Endothelial cell of umbilical vein (primary cell): ENCODE measurements around the gene SUSD2. TPM values are rescaled to one million over a fixed set of nuclear protein-coding genes. Genes with fewer than 3 reads are reported as not detected.

ENCODE experiments used
- BruUV-seq: library from RNA; stranded (reverse); fragments of 400-500 nt; replicated peaks from 2 replicates; lab custom pipeline; 2021; lab: Mats Ljungman, UMichigan
- CTCF ChIA-PET: fragments of 300-600, 350-600 bp; sonication (Branson Sonifier 250); formaldehyde crosslinking; loops from one replicate; lab custom pipeline; 2021; ENCODE audit warnings: antibody characterized with exemption, inconsistent platforms; lab: Charles Lee
- POLR2A ChIA-PET: fragments of 300-600, 350-600 bp; sonication (Branson Sonifier 250); formaldehyde crosslinking; loops from one replicate; lab custom pipeline; 2021; ENCODE audit warnings: antibody characterized with exemption, inconsistent platforms; lab: Charles Lee
- DNase-seq: peaks from one replicate; pipeline ENCODE4 v3.0.0-alpha.2; 2011; ENCODE audit warnings: low read depth, low spot score
- FAIRE-seq: peaks from 2 replicates; lab custom pipeline; 2011; peaks lifted over from hg19 to GRCh38; lab: Jason Lieb, UNC
- H2AFZ ChIP-seq: 2 replicates; pipeline ENCODE4 v1.6.0; 2012; ENCODE audit warnings: low read depth, low read length, control low read depth, inconsistent platforms
- H3K27ac ChIP-seq: 2 replicates; pipeline ENCODE4 v1.5.1; 2011; ENCODE audit warnings: low read depth, mild to moderate bottlenecking, control low read depth, low read length, moderate library complexity; ENCODE audit not compliant: insufficient read depth
- H3K27me3 ChIP-seq, 2 experiments: 2 replicates each; pipeline versions ENCODE4 v1.6.0 to v1.6.1; 2011; ENCODE audit warnings: low read length in 2 of 2, mixed read lengths in 1 of 2; ENCODE audit not compliant: control insufficient read depth in 2 of 2, insufficient read depth in 2 of 2
- H3K36me3 ChIP-seq, 2 experiments: 2 replicates in 1 of 2; 3 replicates in 1 of 2; pipeline ENCODE4 v1.5.1; 2011; ENCODE audit warnings: low read length in 2 of 2, mild to moderate bottlenecking in 1 of 2, moderate library complexity in 1 of 2; ENCODE audit not compliant: control insufficient read depth in 2 of 2, insufficient read depth in 2 of 2; ENCODE audit errors: extremely low read depth in 1 of 2
- H3K4me1 ChIP-seq: 3 replicates; pipeline ENCODE4 v1.5.1; 2011; ENCODE audit warnings: mild to moderate bottlenecking, low read length; ENCODE audit not compliant: control insufficient read depth, insufficient read depth; ENCODE audit errors: extremely low read depth
- H3K4me2 ChIP-seq: 2 replicates; pipeline ENCODE4 v1.6.1; 2011; ENCODE audit warnings: low read length, control low read depth, mixed read lengths; ENCODE audit not compliant: insufficient read depth
- H3K4me3 ChIP-seq, 3 experiments: fragments of 200-600 bp in 1 of 3; sonication (generic), shearing (Covaris generic) in 1 of 3; replicated peaks in 1 of 3; 2 replicates each; pipeline ENCODE4 v1.5.1; 2011 to 2016; ENCODE audit warnings: control low read depth in 3 of 3, low read length in 3 of 3, mild to moderate bottlenecking in 2 of 3, inconsistent platforms in 1 of 3, low read depth in 1 of 3, moderate library complexity in 1 of 3; ENCODE audit not compliant: insufficient read depth in 1 of 3
- H3K79me2 ChIP-seq: 2 replicates; pipeline ENCODE4 v1.6.0; 2012; ENCODE audit warnings: low read length, inconsistent platforms; ENCODE audit not compliant: control insufficient read depth, insufficient read depth
- H3K9ac ChIP-seq: replicated peaks from 2 replicates; pipeline ENCODE3; 2011; ENCODE audit warnings: low read length, control low read depth; ENCODE audit not compliant: insufficient read depth; ENCODE audit errors: extremely low read depth
- H3K9me1 ChIP-seq: replicated peaks from 3 replicates; pipeline ENCODE4 v1.6.0; 2011; ENCODE audit warnings: mild to moderate bottlenecking, low read length; ENCODE audit not compliant: control insufficient read depth, insufficient read depth; ENCODE audit errors: extremely low read depth
- H3K9me3 ChIP-seq: replicated peaks from 2 replicates; pipeline ENCODE4 v1.5.1; 2012; ENCODE audit warnings: low read length, inconsistent platforms; ENCODE audit not compliant: control insufficient read depth, insufficient read depth
- H4K20me1 ChIP-seq: replicated peaks from 2 replicates; pipeline ENCODE3; 2011; ENCODE audit warnings: mild to moderate bottlenecking, low read length; ENCODE audit not compliant: control insufficient read depth, insufficient read depth; ENCODE audit errors: extremely low read depth
- CTCF ChIP-seq, 2 donors: IDR thresholded peaks; 1 replicate in 1 of 2; 2 replicates in 1 of 2; pipeline ENCODE4 v1.5.1; 2011; ENCODE audit warnings: low read length in 2 of 2, mild to moderate bottlenecking in 2 of 2, moderate library complexity in 2 of 2, control low read depth in 1 of 2, inconsistent platforms in 1 of 2, low read depth in 1 of 2; ENCODE audit not compliant: insufficient read depth in 1 of 2; ENCODE audit errors: extremely low read depth in 1 of 2
- EZH2 ChIP-seq: IDR thresholded peaks from 2 replicates; pipeline ENCODE4 v1.6.1; 2012; ENCODE audit warnings: borderline replicate concordance, low read depth, mild to moderate bottlenecking, moderate library complexity, low read length, inconsistent platforms; ENCODE audit not compliant: severe bottlenecking
- FOS ChIP-seq: IDR thresholded peaks from 2 replicates; pipeline ENCODE4 v1.6.1; 2011; ENCODE audit warnings: mild to moderate bottlenecking, low read length, moderate library complexity, borderline replicate concordance; ENCODE audit not compliant: insufficient read depth
- GATA2 ChIP-seq: IDR thresholded peaks from 2 replicates; pipeline ENCODE4 v1.7.0; 2011; ENCODE audit warnings: low read depth, mild to moderate bottlenecking, moderate library complexity, mixed read lengths, low read length; ENCODE audit not compliant: insufficient read length, insufficient read depth
- JUN ChIP-seq: IDR thresholded peaks from 2 replicates; pipeline ENCODE4 v1.6.1; 2011; ENCODE audit warnings: borderline replicate concordance, low read depth; ENCODE audit not compliant: insufficient read length, insufficient read depth
- MAX ChIP-seq: IDR thresholded peaks from 2 replicates; pipeline ENCODE4 v1.6.1; 2011; ENCODE audit not compliant: insufficient read depth, insufficient read length
- MYC ChIP-seq: IDR thresholded peaks from one replicate; pipeline ENCODE4 v1.6.1; 2011; ENCODE audit warnings: mild to moderate bottlenecking, low read depth, low read length
- POLR2A ChIP-seq: IDR thresholded peaks from 2 replicates; pipeline ENCODE4 v1.6.1; 2012; ENCODE audit warnings: low read depth, mild to moderate bottlenecking, control low read depth, low read length
- POLR2AphosphoS5 ChIP-seq: IDR thresholded peaks from 2 replicates; pipeline ENCODE4 v1.6.1; 2012; ENCODE audit warnings: low read depth, mild to moderate bottlenecking, control low read depth, low read length, moderate library complexity; ENCODE audit not compliant: insufficient read depth
- dilution Hi-C: fragments of 300-500 bp; cut with MboI; formaldehyde crosslinking; loops from one replicate; pipeline ENCODE4 v1.15.0; 2019; ENCODE audit warnings: low sequenced_read_pairs; ENCODE audit not compliant: extremely low pct_ligation_motif_present
- intact Hi-C: fragments of 100-400 bp; cut with micrococcal nuclease; formaldehyde crosslinking; loops from one replicate; pipeline ENCODE4 v1.10.0; 2022
- polyA plus RNA-seq, 4 experiments: library from polyadenylated mRNA; depleted of rRNA in 3 of 4; stranded (reverse) in 3 of 4; unstranded in 1 of 4; fragments of >200 nt; gene quantifications; 2 replicates each; pipeline versions ENCODE4 v1.2.1 to v1.2.3, GENCODE V29; 2011 to 2012; ENCODE audit warnings: missing spikeins in 1 of 4
- total RNA-seq: library from RNA; stranded (reverse); gene quantifications from 2 replicates; pipeline ENCODE4 v1.2.3, GENCODE V29; 2021

SUSD2 gene
- total and polyA plus RNA-seq, 2 donors (not counting 3 experiments of a cell fraction or from before 2014, with no cell fraction given): 0.26 to 0.27 TPM

DNA sequence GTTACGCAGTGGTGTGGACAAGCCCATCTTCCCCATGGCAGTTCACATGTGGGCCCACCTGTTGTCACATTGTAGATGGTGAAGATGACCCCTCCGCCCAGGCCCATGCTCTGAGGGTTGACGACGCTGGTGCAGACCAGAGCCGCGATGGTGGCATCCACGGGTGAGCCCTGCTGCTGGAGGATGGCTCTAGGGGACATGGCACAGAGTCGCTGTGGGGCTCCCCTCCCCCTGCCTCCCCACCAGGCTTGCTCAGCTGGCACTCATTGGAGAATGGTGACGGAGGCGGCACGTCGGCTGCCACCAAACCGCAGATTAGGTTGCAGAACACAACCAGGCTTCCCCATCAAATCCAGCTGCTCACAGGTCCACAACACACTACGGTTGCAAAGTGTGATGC is 52.5 kb downstream of the SUSD2 start:
- Histone ChIP-seq H2AFZ (no peak overlapping the region), H3K79me2 (peaks cover 41% of the 10 kb centered on the region), H3K27me3 (no peaks in the 10 kb centered on the region), H3K36me3 (peaks cover 0 to 3% of the 10 kb centered on the region in 2 experiments), H3K4me1 (no peaks in the 10 kb centered on the region), H3K9ac (no peak overlapping the region), H4K20me1 (no peaks in the 10 kb centered on the region), H3K9me3 (no peaks in the 10 kb centered on the region), H3K9me1 (no peaks in the 10 kb centered on the region), H3K27ac (no peak overlapping the region), H3K4me2 (no peak overlapping the region), H3K4me3 (no peak overlapping the region)
- DNase-seq: no peak
- ChIA-PET POLR2A (no interaction called here), CTCF (interaction anchor here (1.6 to 5.1 kb wide), 2 partner anchors 10 to 43 kb away, joined by 6 to 71 read pairs; no protein-coding TSS in a partner anchor)
- intact Hi-C loops (no loop called here), dilution Hi-C loops (no loop called here)
- no peak for FAIRE-seq
- TF ChIP-seq MAX: no peak
- no peak for TF ChIP-seq FOS
- TF ChIP-seq JUN: no peak
- no peak for TF ChIP-seq POLR2AphosphoS5
- no peak for TF ChIP-seq GATA2
- TF ChIP-seq CTCF (IDR thresholded peaks at IDR 0.05; ENCODE audit: extremely low read depth in 1 of 2, insufficient read depth in 1 of 2, low read depth in 1 of 2, low read length in 2 of 2): no peak
- TF ChIP-seq MYC: no peak
- TF ChIP-seq EZH2: no peak
- no peak for TF ChIP-seq POLR2A
- BruUV-seq: no TSS peak
